Measurements from ENCODE around the gene TBC1D22A.

The TBC1D22A gene

GRCh38 chr22:46843821-46844255, 81.4 kb downstream of the TBC1D22A start:
- DNase-seq, result no peak

- no peak for DNase-seq
Measured at GRCh38 chr22:46844606-46845210, 82.3 kb downstream of the TBC1D22A start.

GRCh38 chr22:46845296-46846149, 83.1 kb downstream of the TBC1D22A start:
- DNase-seq, result no peak

- DNase-seq, result no peak
Measured at GRCh38 chr22:46846150-46846831, 83.8 kb downstream of the TBC1D22A start.

GRCh38 chr22:46846832-46847355, 84.4 kb downstream of the TBC1D22A start:
- DNase-seq, result no peak

GRCh38 chr22:46848197-46848596, 85.7 kb downstream of the TBC1D22A start:
- no peak for DNase-seq

GRCh38 chr22:46849101-46849500, 86.7 kb downstream of the TBC1D22A start:
- DNase-seq, result no peak

- no peak for DNase-seq
Measured at GRCh38 chr22:46849951-46850350, 87.5 kb downstream of the TBC1D22A start.

GRCh38 chr22:46851311-46851710, 88.9 kb downstream of the TBC1D22A start:
- no peak for DNase-seq

GRCh38 chr22:46851941-46852340, 89.5 kb downstream of the TBC1D22A start:
- no peak for DNase-seq

GRCh38 chr22:46852771-46853170, 90.3 kb downstream of the TBC1D22A start:
- no peak for DNase-seq

- DNase-seq, result no peak
Measured at GRCh38 chr22:46853191-46853590, 90.7 kb downstream of the TBC1D22A start.

- DNase-seq, result no peak
Measured at GRCh38 chr22:46854125-46854870, 91.8 kb downstream of the TBC1D22A start.

GRCh38 chr22:46855681-46856080, 93.2 kb downstream of the TBC1D22A start:
- DNase-seq, result no peak

- no peak for DNase-seq
Measured at GRCh38 chr22:46856661-46857060, 94.2 kb downstream of the TBC1D22A start.

GRCh38 chr22:46857142-46857884, 94.9 kb downstream of the TBC1D22A start:
- DNase-seq, result no peak

- DNase-seq, result no peak
Measured at GRCh38 chr22:46857885-46858143, 95.4 kb downstream of the TBC1D22A start.

GRCh38 chr22:46858181-46858771, 95.8 kb downstream of the TBC1D22A start:
- DNase-seq, result no peak

- no peak for DNase-seq
Measured at GRCh38 chr22:46860562-46860961, 98.1 kb downstream of the TBC1D22A start.

GRCh38 chr22:46861468-46862367, 99.3 kb downstream of the TBC1D22A start:
- DNase-seq, result no peak
